BJ (cell line): ENCODE results near the gene CNOT6L. TPM values are rescaled to one million over a fixed set of nuclear protein-coding genes. Genes with fewer than 3 reads are reported as not detected.
A peak's percentile ranks its signal among the peaks of the same experiment; 100 is the strongest.

ENCODE experiments used
- CTCF ChIA-PET: fragments of 350-600 bp; formaldehyde crosslinking; extraction: SDS; loops from one replicate; lab custom pipeline; 2021; ENCODE audit warnings: antibody characterized with exemption, inconsistent platforms; lab: Yijun Ruan, JAX
- POLR2A ChIA-PET: fragments of 300-600 bp; sonication (Branson Sonifier 250); formaldehyde crosslinking; extraction: SDS; loops from one replicate; lab custom pipeline; 2021; ENCODE audit warnings: antibody characterized with exemption; lab: Charles Lee
- DNase-seq: peaks from one replicate; pipeline ENCODE4 v3.0.0-alpha.2; 2011; ENCODE audit warnings: low read depth
- H3K27me3 ChIP-seq: 2 replicates; pipeline ENCODE4 v1.6.0; 2011; ENCODE audit warnings: low read length; ENCODE audit not compliant: control insufficient read depth, insufficient read depth
- H3K36me3 ChIP-seq: 2 replicates; pipeline ENCODE4 v1.5.1; 2011; ENCODE audit warnings: low read length; ENCODE audit not compliant: control insufficient read depth, insufficient read depth
- H3K4me3 ChIP-seq: 2 replicates; pipeline ENCODE4 v1.5.1; 2011; ENCODE audit warnings: low read depth, mild to moderate bottlenecking, control low read depth, low read length
- CTCF ChIP-seq: IDR thresholded peaks from 2 replicates; pipeline ENCODE4 v1.5.1; 2011; ENCODE audit warnings: low read depth, mild to moderate bottlenecking, control low read depth, inconsistent platforms, low read length, moderate library complexity; ENCODE audit not compliant: insufficient read depth
- polyA plus RNA-seq: library from polyadenylated mRNA; depleted of rRNA; stranded (reverse); fragments of >200 nt; gene quantifications from 2 replicates; pipeline ENCODE4 v1.2.3, GENCODE V29; 2011

The CNOT6L gene
- polyA plus RNA-seq, 1 experiment, result 6.4 TPM

- H3K36me3 ChIP-seq, result no peaks in the 10 kb centered on the region
- H3K4me3 ChIP-seq, result peak overlapping the region; percentile 95
- no peak for DNase-seq
- ChIA-PET CTCF (interaction anchor here (1.2 to 1.5 kb wide), 3 partner anchors 9 to 698 kb away, joined by 3 to 9 read pairs (median 4); no protein-coding TSS in a partner anchor), POLR2A (interaction anchor here (0.7 kb wide), 2 partner anchors 9 to 44 kb away, joined by 3 to 6 read pairs; no protein-coding TSS in a partner anchor)
- TF ChIP-seq CTCF, result no peak
- H3K27me3 ChIP-seq, result no peaks in the 10 kb centered on the region
Measured at GRCh38 chr4:77817304-77818072, 1.7 kb downstream of the CNOT6L start.

- TF ChIP-seq CTCF, result no peak
- H3K36me3 ChIP-seq, result no peaks in the 10 kb centered on the region
- ChIA-PET POLR2A (no interaction called here), CTCF (interaction anchor here (1.5 kb wide), 1 partner anchor 17 kb away, joined by 3 read pairs; no protein-coding TSS in a partner anchor)
- no peaks in the 10 kb centered on the region for H3K27me3 ChIP-seq
- no peak overlapping the region for H3K4me3 ChIP-seq
- no peak for DNase-seq
Measured at GRCh38 chr4:77816546-77816945, 2.6 kb downstream of the CNOT6L start.

GRCh38 chr4:77815636-77816035 is 3.5 kb downstream of the CNOT6L start:
- Histone ChIP-seq H3K4me3 (no peak overlapping the region), H3K36me3 (no peaks in the 10 kb centered on the region), H3K27me3 (no peaks in the 10 kb centered on the region)
- CTCF ChIA-PET, result no interaction called here
- POLR2A ChIA-PET, result no interaction called here
- no peak for DNase-seq
- no peak for TF ChIP-seq CTCF

- Histone ChIP-seq H3K36me3 (no peaks in the 10 kb centered on the region), H3K4me3 (no peak overlapping the region), H3K27me3 (no peaks in the 10 kb centered on the region)
- ChIA-PET POLR2A (no interaction called here), CTCF (interaction anchor here (1.3 kb wide), 1 partner anchor 11 kb away, joined by 3 read pairs; no protein-coding TSS in a partner anchor)
- DNase-seq, result no peak
- no peak for TF ChIP-seq CTCF
Measured at GRCh38 chr4:77805840-77806239, 13.3 kb downstream of the CNOT6L start.

- ChIA-PET CTCF (interaction anchor here (1.3 kb wide), 1 partner anchor 9 kb away, joined by 3 read pairs; no protein-coding TSS in a partner anchor), POLR2A (no interaction called here)
- TF ChIP-seq CTCF, result no peak
- Histone ChIP-seq H3K4me3 (no peak overlapping the region), H3K27me3 (no peaks in the 10 kb centered on the region), H3K36me3 (no peaks in the 10 kb centered on the region)
- no peak for DNase-seq
Measured at GRCh38 chr4:77804471-77804870, 14.7 kb downstream of the CNOT6L start.
